ENCODE data around the gene GOSR2.
A peak's percentile ranks its signal among the peaks of the same experiment; 100 is the strongest.

GOSR2 gene

GRCh38 chr17:46889519-46889918, 33.4 kb upstream of the GOSR2 start:
- Histone ChIP-seq H3K27ac (no peak overlapping the region), H3K36me3 (no peaks in the 10 kb centered on the region)

GRCh38 chr17:46889992-46890564, 32.9 kb upstream of the GOSR2 start:
- Histone ChIP-seq H3K4me1 (peaks cover 11 to 47% (median 17%) of the 10 kb centered on the region in 10 experiments), H3K4me2 (peak overlapping the region; percentile 28 to 77 (median 54)), H3K9ac (no peak overlapping the region), H4K20me1 (0 out of 22 replicates have a peak, but pooled peaks cover 0 to 5% (median 0%) of the 10 kb centered on the region in 11 experiments), H3K27ac (no peak overlapping the region), H3K36me3 (no peaks in the 10 kb centered on the region), H3K9me3 (replicated peaks in 1 of 11) (no peaks in the 10 kb centered on the region), H3K27me3 (no peaks in the 10 kb centered on the region), H3K4me3 (no peak overlapping the region)
- no peak for TF ChIP-seq Cebpa-rat (IDR thresholded peaks at IDR 0.05)

More at GRCh38 chr17:46889519-46889918, 33.4 kb upstream of the GOSR2 start:
- Histone ChIP-seq H3K9me3 (replicated peaks in 1 of 11) (no peaks in the 10 kb centered on the region), H4K20me1 (0 out of 22 replicates have a peak, but pooled peaks cover 0 to 5% (median 0%) of the 10 kb centered on the region in 11 experiments), H3K4me2 (peak overlapping the region in 4 of 11 experiments; percentile 30 to 77 (median 60); a peak in 8 of 22 replicates), H3K4me1 (peaks cover 11 to 42% (median 17%) of the 10 kb centered on the region in 10 experiments), H3K9ac (no peak overlapping the region), H3K27me3 (no peaks in the 10 kb centered on the region), H3K4me3 (no peak overlapping the region)
- TF ChIP-seq Cebpa-rat (IDR thresholded peaks at IDR 0.05): no peak

- TF ChIP-seq Cebpa-rat (IDR thresholded peaks at IDR 0.05): no peak
- no peaks in the 10 kb centered on the region for H3K9me3 ChIP-seq (replicated peaks in 1 of 11)
- H4K20me1 ChIP-seq: 0 out of 22 replicates have a peak, but pooled peaks cover 0 to 5% (median 0%) of the 10 kb centered on the region in 11 experiments
- no peak overlapping the region for H3K9ac ChIP-seq
- no peaks in the 10 kb centered on the region for H3K27me3 ChIP-seq
- H3K4me1 ChIP-seq: peaks cover 11 to 51% (median 17%) of the 10 kb centered on the region in 10 experiments
- H3K4me2 ChIP-seq: peak overlapping the region; percentile 28 to 77 (median 54)
- H3K27ac ChIP-seq: no peak overlapping the region
- H3K4me3 ChIP-seq: no peak overlapping the region
- no peaks in the 10 kb centered on the region for H3K36me3 ChIP-seq
Measured at GRCh38 chr17:46890638-46891037, 32.3 kb upstream of the GOSR2 start.

- Histone ChIP-seq H3K36me3 (no peaks in the 10 kb centered on the region), H3K4me2 (0 out of 22 replicates have a peak overlapping the region, but pooled peaks of 2 of the 11 experiments have one; percentile 8 to 37), H3K4me3 (no peak overlapping the region), H3K27ac (no peak overlapping the region), H3K27me3 (no peaks in the 10 kb centered on the region), H3K9me3 (replicated peaks in 1 of 11) (no peaks in the 10 kb centered on the region), H3K9ac (no peak overlapping the region), H3K4me1 (peaks cover 11 to 51% (median 17%) of the 10 kb centered on the region in 10 experiments), H4K20me1 (0 out of 22 replicates have a peak, but pooled peaks cover 0 to 5% (median 0%) of the 10 kb centered on the region in 11 experiments)
- TF ChIP-seq Cebpa-rat (IDR thresholded peaks at IDR 0.05): no peak
Measured at GRCh38 chr17:46892192-46892703, 30.7 kb upstream of the GOSR2 start.

- H3K4me2 ChIP-seq: no peak overlapping the region
- no peaks in the 10 kb centered on the region for H4K20me1 ChIP-seq
- no peak for TF ChIP-seq Cebpa-rat (IDR thresholded peaks at IDR 0.05)
- H3K27ac ChIP-seq: no peak overlapping the region
- H3K4me3 ChIP-seq: no peak overlapping the region
- H3K4me1 ChIP-seq: peaks cover 11 to 41% (median 16%) of the 10 kb centered on the region in 10 experiments
- H3K9me3 ChIP-seq (replicated peaks in 1 of 11): peaks cover 5 to 10% (median 8%) of the 10 kb centered on the region in 11 experiments; a peak in 19 of 22 replicates
- H3K36me3 ChIP-seq: no peaks in the 10 kb centered on the region
- H3K27me3 ChIP-seq: no peaks in the 10 kb centered on the region
- no peak overlapping the region for H3K9ac ChIP-seq
Measured at GRCh38 chr17:46894024-46894423, 28.9 kb upstream of the GOSR2 start.

- Histone ChIP-seq H3K4me1 (peaks cover 11 to 35% (median 13%) of the 10 kb centered on the region in 10 experiments), H3K27me3 (no peaks in the 10 kb centered on the region), H3K9ac (no peak overlapping the region), H3K9me3 (replicated peaks in 1 of 11) (peaks cover 8 to 15% (median 11%) of the 10 kb centered on the region in 11 experiments; a peak in 19 of 22 replicates), H3K27ac (no peak overlapping the region), H3K4me3 (no peak overlapping the region), H3K4me2 (peak overlapping the region in 2 of 11 experiments; percentile 22 to 40; a peak in 2 of 22 replicates), H3K36me3 (no peaks in the 10 kb centered on the region), H4K20me1 (no peaks in the 10 kb centered on the region)
- TF ChIP-seq Cebpa-rat (IDR thresholded peaks at IDR 0.05): no peak
Measured at GRCh38 chr17:46894476-46895151, 28.3 kb upstream of the GOSR2 start.

- Histone ChIP-seq H3K4me3 (no peak overlapping the region), H3K9me3 (replicated peaks in 1 of 11) (peaks cover 8 to 15% (median 11%) of the 10 kb centered on the region in 11 experiments; a peak in 19 of 22 replicates), H3K27me3 (no peaks in the 10 kb centered on the region), H4K20me1 (no peaks in the 10 kb centered on the region), H3K27ac (no peak overlapping the region), H3K9ac (no peak overlapping the region), H3K4me1 (peaks cover 9 to 30% (median 10%) of the 10 kb centered on the region in 10 experiments), H3K4me2 (peak overlapping the region in 2 of 11 experiments; percentile 22 to 40; a peak in 2 of 22 replicates), H3K36me3 (no peaks in the 10 kb centered on the region)
- no peak for TF ChIP-seq Cebpa-rat (IDR thresholded peaks at IDR 0.05)
Measured at GRCh38 chr17:46895171-46895570, 27.8 kb upstream of the GOSR2 start.

GRCh38 chr17:46896991-46897390, 26.0 kb upstream of the GOSR2 start:
- no peak for TF ChIP-seq Cebpa-rat (IDR thresholded peaks at IDR 0.05)
- H3K27me3 ChIP-seq: no peaks in the 10 kb centered on the region
- H3K9ac ChIP-seq: no peak overlapping the region
- H3K4me3 ChIP-seq: no peak overlapping the region
- no peak overlapping the region for H3K27ac ChIP-seq
- H3K9me3 ChIP-seq (replicated peaks in 1 of 11): peaks cover 8 to 15% (median 11%) of the 10 kb centered on the region in 11 experiments; a peak in 19 of 22 replicates
- no peak overlapping the region for H3K4me2 ChIP-seq
- no peaks in the 10 kb centered on the region for H4K20me1 ChIP-seq
- no peaks in the 10 kb centered on the region for H3K36me3 ChIP-seq
- H3K4me1 ChIP-seq: peaks cover 0 to 13% (median 0%) of the 10 kb centered on the region in 10 experiments; a peak in 5 of 20 replicates

- TF ChIP-seq Cebpa-rat (IDR thresholded peaks at IDR 0.05): no peak
- Histone ChIP-seq H3K27me3 (no peaks in the 10 kb centered on the region), H3K36me3 (no peaks in the 10 kb centered on the region), H3K27ac (no peak overlapping the region), H3K4me2 (no peak overlapping the region), H4K20me1 (no peaks in the 10 kb centered on the region), H3K9ac (no peak overlapping the region), H3K4me1 (peaks cover 0 to 9% (median 0%) of the 10 kb centered on the region in 10 experiments; a peak in 5 of 20 replicates), H3K9me3 (replicated peaks in 1 of 11) (peaks cover 8 to 15% (median 11%) of the 10 kb centered on the region in 11 experiments; a peak in 19 of 22 replicates), H3K4me3 (no peak overlapping the region)
Measured at GRCh38 chr17:46898364-46898763, 24.6 kb upstream of the GOSR2 start.

All from BLaER1 treated with 17β-estradiol and CSF1 and Interleukin-3, amounts not matched to agents 10 nM and 100 nM (cell line).